ENCODE measurements around the gene USP2.

USP2 gene

DNA sequence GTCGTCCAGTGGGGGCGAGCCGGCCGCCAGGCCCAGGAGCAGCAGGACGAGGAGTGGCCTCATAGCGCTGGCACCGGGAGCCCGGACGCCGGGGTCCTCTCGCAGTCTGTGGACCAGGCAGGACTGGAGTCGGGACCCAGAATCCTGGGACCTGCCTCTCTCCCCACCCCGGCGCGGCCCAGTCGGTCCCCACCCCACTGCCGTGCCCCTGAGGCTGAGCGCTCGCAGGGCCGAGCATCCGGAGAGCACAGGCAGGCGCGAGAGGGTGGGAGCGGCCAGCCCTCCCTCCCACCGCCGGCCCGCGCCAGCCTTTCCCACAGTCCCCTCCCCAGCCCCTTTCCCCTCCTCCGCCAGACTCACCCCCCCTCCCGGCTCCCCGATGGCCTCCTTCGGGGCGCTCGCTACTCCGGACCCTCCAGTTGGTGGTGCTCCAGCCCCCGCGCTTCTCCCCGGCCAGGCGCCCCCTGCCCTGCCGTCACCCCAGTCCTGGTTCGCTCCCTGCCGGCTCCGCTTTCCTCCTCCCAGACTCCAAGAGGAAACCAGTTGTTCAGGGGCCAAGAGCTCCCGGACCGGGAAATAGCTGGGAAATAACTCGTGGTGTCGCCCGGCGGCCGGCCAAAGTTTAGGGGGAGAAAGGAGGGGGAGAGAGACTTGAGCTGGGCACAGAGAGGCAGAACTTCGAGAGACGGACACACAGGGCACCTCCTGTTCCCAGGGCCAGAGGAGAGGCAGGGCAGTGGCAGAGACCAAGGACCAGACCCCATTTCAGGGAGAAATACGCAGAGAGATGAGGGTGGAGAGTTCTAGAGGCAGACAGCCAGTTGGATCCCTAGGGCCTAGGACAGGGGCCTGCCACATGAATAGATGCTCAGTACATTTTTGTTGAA is 40.9 kb downstream of the USP2 start, which contains the start of gene C1QTNF5:
Gene C1QTNF5, minus strand, starts transcription at position 549 of the 887 bp plus-strand sequence. Its CDS starts 486 bp downstream, at position 63.
- Histone ChIP-seq H3K4me2 (peak within 1 kb of the TSS; percentile 90 to 98 (median 94)), H4K20me1 (peaks cover 0 to 37% (median 19%) of the 10 kb centered on the region in 11 experiments; a peak in 19 of 22 replicates), H3K9ac (peak within 1 kb of the TSS; percentile 42 to 76 (median 63); a peak in 21 of 22 replicates), H3K36me3 (peaks cover 0 to 17% (median 0%) of the 10 kb centered on the region in 11 experiments; a peak in 4 of 22 replicates), H3K27me3 (peaks cover 32 to 43% (median 38%) of the 10 kb centered on the region in 11 experiments), H3K27ac (peak within 1 kb of the TSS in 4 of 11 experiments; percentile 28 to 37 (median 32); a peak in 2 of 22 replicates), H3K9me3 (replicated peaks in 1 of 11) (no peaks in the 10 kb centered on the region), H3K4me1 (peaks cover 55 to 68% (median 66%) of the 10 kb centered on the region in 10 experiments), H3K4me3 (peak within 1 kb of the TSS; percentile 45 to 66 (median 52))
- no peak for TF ChIP-seq Cebpa-rat (IDR thresholded peaks at IDR 0.05)

GRCh38 chr11:119339589-119340334 is 41.7 kb downstream of the USP2 start:
- Histone ChIP-seq H3K36me3 (peaks cover 0 to 18% (median 0%) of the 10 kb centered on the region in 11 experiments; a peak in 4 of 22 replicates), H4K20me1 (peaks cover 0 to 37% (median 19%) of the 10 kb centered on the region in 11 experiments; a peak in 19 of 22 replicates), H3K9me3 (replicated peaks in 1 of 11) (no peaks in the 10 kb centered on the region), H3K27ac (peak overlapping the region in 4 of 11 experiments; percentile 28 to 37 (median 32); a peak in 1 of 22 replicates), H3K4me3 (peak overlapping the region; percentile 45 to 66 (median 52)), H3K9ac (peak overlapping the region; percentile 42 to 76 (median 63); a peak in 21 of 22 replicates), H3K4me1 (peaks cover 64 to 76% (median 74%) of the 10 kb centered on the region in 10 experiments), H3K27me3 (peaks cover 32 to 43% (median 38%) of the 10 kb centered on the region in 11 experiments), H3K4me2 (peak overlapping the region; percentile 90 to 98 (median 94))
- no peak for TF ChIP-seq Cebpa-rat (IDR thresholded peaks at IDR 0.05)

GRCh38 chr11:119338965-119339588 is 42.4 kb downstream of the USP2 start:
- Histone ChIP-seq H3K27ac (no peak overlapping the region), H3K27me3 (peaks cover 32 to 43% (median 38%) of the 10 kb centered on the region in 11 experiments), H3K4me1 (peaks cover 64 to 78% (median 75%) of the 10 kb centered on the region in 10 experiments), H3K9me3 (replicated peaks in 1 of 11) (no peaks in the 10 kb centered on the region), H3K9ac (peak overlapping the region in 2 of 11 experiments; percentile 64 to 76; a peak in 5 of 22 replicates), H3K36me3 (peaks cover 0 to 18% (median 0%) of the 10 kb centered on the region in 11 experiments; a peak in 4 of 22 replicates), H4K20me1 (peaks cover 0 to 37% (median 19%) of the 10 kb centered on the region in 11 experiments; a peak in 19 of 22 replicates), H3K4me3 (peak overlapping the region in 7 of 10 experiments; percentile 45 to 66 (median 51); a peak in 9 of 20 replicates), H3K4me2 (peak overlapping the region; percentile 90 to 98 (median 94))
- no peak for TF ChIP-seq Cebpa-rat (IDR thresholded peaks at IDR 0.05)

GRCh38 chr11:119338318-119338890 is 43.1 kb downstream of the USP2 start:
- H3K36me3 ChIP-seq, result peaks cover 0 to 18% (median 0%) of the 10 kb centered on the region in 11 experiments; a peak in 4 of 22 replicates
- H3K27me3 ChIP-seq, result peaks cover 32 to 43% (median 38%) of the 10 kb centered on the region in 11 experiments
- H3K9ac ChIP-seq, result peak overlapping the region in 6 of 11 experiments; percentile 20 to 95 (median 70); a peak in 5 of 22 replicates
- peaks cover 69 to 83% (median 81%) of the 10 kb centered on the region in 10 experiments for H3K4me1 ChIP-seq
- no peak for TF ChIP-seq Cebpa-rat (IDR thresholded peaks at IDR 0.05)
- H3K9me3 ChIP-seq (replicated peaks in 1 of 11), result no peaks in the 10 kb centered on the region
- no peak overlapping the region for H3K4me3 ChIP-seq
- H3K4me2 ChIP-seq, result peak overlapping the region; percentile 90 to 98 (median 94)
- H4K20me1 ChIP-seq, result peaks cover 0 to 37% (median 19%) of the 10 kb centered on the region in 11 experiments; a peak in 19 of 22 replicates
- H3K27ac ChIP-seq, result no peak overlapping the region

GRCh38 chr11:119337581-119338317 is 43.7 kb downstream of the USP2 start:
- Histone ChIP-seq H3K9me3 (replicated peaks in 1 of 11) (no peaks in the 10 kb centered on the region), H4K20me1 (peaks cover 0 to 34% (median 19%) of the 10 kb centered on the region in 11 experiments; a peak in 19 of 22 replicates), H3K4me3 (peak overlapping the region in 6 of 10 experiments; percentile 3 to 94 (median 43); a peak in 8 of 20 replicates), H3K4me2 (peak overlapping the region; percentile 90 to 98 (median 94)), H3K36me3 (peaks cover 0 to 18% (median 0%) of the 10 kb centered on the region in 11 experiments; a peak in 4 of 22 replicates), H3K4me1 (peaks cover 69 to 89% (median 86%) of the 10 kb centered on the region in 10 experiments), H3K9ac (peak overlapping the region; percentile 20 to 95 (median 51); a peak in 17 of 22 replicates), H3K27ac (peak overlapping the region in 3 of 11 experiments; percentile 33 to 43 (median 41); a peak in 5 of 22 replicates), H3K27me3 (peaks cover 32 to 43% (median 38%) of the 10 kb centered on the region in 11 experiments)
- no peak for TF ChIP-seq Cebpa-rat (IDR thresholded peaks at IDR 0.05)

DNA sequence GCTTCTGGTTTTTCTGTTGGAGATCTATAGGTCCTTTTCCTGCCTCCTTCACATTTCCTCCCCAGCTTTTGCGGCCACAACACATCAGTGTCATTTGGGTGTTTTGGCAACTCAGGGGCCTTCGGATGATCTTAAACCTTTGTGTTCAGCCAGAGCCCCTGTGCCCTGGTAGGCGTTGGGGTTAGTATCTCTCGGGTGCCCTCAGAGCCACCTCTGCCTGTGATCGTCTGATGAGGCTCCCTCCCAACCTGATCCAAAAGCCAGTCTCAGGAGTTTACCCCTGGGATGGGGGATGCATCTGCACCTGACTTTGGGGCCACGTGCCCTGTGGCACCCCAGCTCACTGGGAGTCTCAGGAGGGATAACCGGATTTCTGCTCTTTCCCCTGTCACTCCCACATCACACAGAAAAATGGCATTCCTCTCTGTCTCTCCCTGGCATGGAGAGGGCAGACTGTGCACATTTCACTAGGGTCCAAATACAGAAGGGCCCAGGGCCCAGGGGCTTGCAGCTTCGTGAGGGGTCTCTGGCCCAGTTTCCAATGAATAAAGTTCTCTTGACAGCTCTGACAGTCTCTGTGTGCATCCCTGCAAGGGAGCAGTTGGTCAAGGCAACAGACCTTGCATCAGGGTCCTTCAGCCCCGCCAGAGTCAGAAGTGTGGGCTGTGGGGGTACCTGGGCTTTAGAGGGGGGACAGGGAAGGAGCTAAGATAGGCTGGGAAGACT is 44.6 kb downstream of the USP2 start:
- Histone ChIP-seq H4K20me1 (peaks cover 0 to 33% (median 19%) of the 10 kb centered on the region in 11 experiments; a peak in 19 of 22 replicates), H3K4me3 (peak overlapping the region in 7 of 10 experiments; percentile 3 to 94 (median 41); a peak in 11 of 20 replicates), H3K36me3 (peaks cover 0 to 18% (median 0%) of the 10 kb centered on the region in 11 experiments; a peak in 4 of 22 replicates), H3K27ac (peak overlapping the region in 6 of 11 experiments; percentile 14 to 43 (median 26); a peak in 8 of 22 replicates), H3K27me3 (peaks cover 32 to 37% (median 36%) of the 10 kb centered on the region in 11 experiments), H3K9ac (peak overlapping the region; percentile 33 to 95 (median 51); a peak in 18 of 22 replicates), H3K4me1 (peaks cover 68 to 90% (median 86%) of the 10 kb centered on the region in 10 experiments), H3K9me3 (replicated peaks in 1 of 11) (no peaks in the 10 kb centered on the region), H3K4me2 (peak overlapping the region; percentile 90 to 98 (median 94))
- no peak for TF ChIP-seq Cebpa-rat (IDR thresholded peaks at IDR 0.05)
